ENCODE measurements around the gene PTPRK. TPM values are rescaled to one million over a fixed set of nuclear protein-coding genes. Genes with fewer than 3 reads are reported as not detected.

The PTPRK gene
- total and polyA plus RNA-seq, 9 of the 15 experiments (the other 6 are each of a cell fraction or from before 2014, with no cell fraction given), result 0.04 to 0.51 TPM; not detected in 7

DNA sequence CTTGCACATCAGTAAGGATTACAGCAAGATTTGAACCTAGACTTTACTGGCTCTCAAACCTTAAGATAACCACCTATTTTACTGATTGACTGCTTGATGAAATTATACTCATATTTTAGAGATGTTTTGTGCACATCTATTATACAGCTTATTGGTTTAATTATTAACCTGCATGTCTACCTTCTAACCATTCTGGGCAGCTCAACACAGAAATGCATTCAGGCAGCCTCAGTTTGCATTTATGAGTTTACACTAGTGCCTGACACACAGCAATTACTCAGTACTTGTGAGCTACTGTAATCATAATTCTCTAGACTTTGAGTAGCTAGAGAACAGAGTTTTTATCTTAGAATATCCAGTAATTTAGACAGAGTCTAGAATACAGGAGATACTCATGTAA lies 345.7 kb downstream of the PTPRK start (continued):
- TF ChIP-seq, protein P1, sequence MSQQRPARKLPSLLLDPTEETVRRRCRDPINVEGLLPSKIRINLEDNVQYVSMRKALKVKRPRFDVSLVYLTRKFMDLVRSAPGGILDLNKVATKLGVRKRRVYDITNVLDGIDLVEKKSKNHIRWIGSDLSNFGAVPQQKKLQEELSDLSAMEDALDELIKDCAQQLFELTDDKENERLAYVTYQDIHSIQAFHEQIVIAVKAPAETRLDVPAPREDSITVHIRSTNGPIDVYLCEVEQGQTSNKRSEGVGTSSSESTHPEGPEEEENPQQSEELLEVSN (IDR thresholded peaks at IDR 0.05; ENCODE audit: borderline replicate concordance in 1 of 2, extremely low read depth in 1 of 2, insufficient read depth in 1 of 2, insufficient read length in 1 of 2, low read depth in 1 of 2, low read length in 1 of 2, poor library complexity in 1 of 2, severe bottlenecking in 1 of 2), result no peak
- TF ChIP-seq ARNT (IDR thresholded peaks at IDR 0.05) (no peak), ZNF12 (CRISPR knock-in tag; IDR thresholded peaks at IDR 0.05) (no peak), ZNF589 (CRISPR knock-in tag; IDR thresholded peaks at IDR 0.05; ENCODE audit: low read depth) (no peak), ZBTB17 (CRISPR knock-in tag; IDR thresholded peaks at IDR 0.05) (no peak), YBX1 (IDR thresholded peaks at IDR 0.05) (no peak), CCAR2 (IDR thresholded peaks at IDR 0.05; ENCODE audit: low read depth, low read length) (no peak)
- TF ChIP-seq, protein P2, sequence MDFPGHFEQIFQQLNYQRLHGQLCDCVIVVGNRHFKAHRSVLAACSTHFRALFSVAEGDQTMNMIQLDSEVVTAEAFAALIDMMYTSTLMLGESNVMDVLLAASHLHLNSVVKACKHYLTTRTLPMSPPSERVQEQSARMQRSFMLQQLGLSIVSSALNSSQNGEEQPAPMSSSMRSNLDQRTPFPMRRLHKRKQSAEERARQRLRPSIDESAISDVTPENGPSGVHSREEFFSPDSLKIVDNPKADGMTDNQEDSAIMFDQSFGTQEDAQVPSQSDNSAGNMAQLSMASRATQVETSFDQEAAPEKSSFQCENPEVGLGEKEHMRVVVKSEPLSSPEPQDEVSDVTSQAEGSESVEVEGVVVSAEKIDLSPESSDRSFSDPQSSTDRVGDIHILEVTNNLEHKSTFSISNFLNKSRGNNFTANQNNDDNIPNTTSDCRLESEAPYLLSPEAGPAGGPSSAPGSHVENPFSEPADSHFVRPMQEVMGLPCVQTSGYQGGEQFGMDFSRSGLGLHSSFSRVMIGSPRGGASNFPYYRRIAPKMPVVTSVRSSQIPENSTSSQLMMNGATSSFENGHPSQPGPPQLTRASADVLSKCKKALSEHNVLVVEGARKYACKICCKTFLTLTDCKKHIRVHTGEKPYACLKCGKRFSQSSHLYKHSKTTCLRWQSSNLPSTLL (IDR thresholded peaks at IDR 0.05), result no peak
- TF ChIP-seq, protein P3, sequence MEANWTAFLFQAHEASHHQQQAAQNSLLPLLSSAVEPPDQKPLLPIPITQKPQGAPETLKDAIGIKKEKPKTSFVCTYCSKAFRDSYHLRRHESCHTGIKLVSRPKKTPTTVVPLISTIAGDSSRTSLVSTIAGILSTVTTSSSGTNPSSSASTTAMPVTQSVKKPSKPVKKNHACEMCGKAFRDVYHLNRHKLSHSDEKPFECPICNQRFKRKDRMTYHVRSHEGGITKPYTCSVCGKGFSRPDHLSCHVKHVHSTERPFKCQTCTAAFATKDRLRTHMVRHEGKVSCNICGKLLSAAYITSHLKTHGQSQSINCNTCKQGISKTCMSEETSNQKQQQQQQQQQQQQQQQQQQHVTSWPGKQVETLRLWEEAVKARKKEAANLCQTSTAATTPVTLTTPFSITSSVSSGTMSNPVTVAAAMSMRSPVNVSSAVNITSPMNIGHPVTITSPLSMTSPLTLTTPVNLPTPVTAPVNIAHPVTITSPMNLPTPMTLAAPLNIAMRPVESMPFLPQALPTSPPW (CRISPR knock-in tag; IDR thresholded peaks at IDR 0.05), result no peak
- TF ChIP-seq, protein P4, sequence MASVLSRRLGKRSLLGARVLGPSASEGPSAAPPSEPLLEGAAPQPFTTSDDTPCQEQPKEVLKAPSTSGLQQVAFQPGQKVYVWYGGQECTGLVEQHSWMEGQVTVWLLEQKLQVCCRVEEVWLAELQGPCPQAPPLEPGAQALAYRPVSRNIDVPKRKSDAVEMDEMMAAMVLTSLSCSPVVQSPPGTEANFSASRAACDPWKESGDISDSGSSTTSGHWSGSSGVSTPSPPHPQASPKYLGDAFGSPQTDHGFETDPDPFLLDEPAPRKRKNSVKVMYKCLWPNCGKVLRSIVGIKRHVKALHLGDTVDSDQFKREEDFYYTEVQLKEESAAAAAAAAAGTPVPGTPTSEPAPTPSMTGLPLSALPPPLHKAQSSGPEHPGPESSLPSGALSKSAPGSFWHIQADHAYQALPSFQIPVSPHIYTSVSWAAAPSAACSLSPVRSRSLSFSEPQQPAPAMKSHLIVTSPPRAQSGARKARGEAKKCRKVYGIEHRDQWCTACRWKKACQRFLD (CRISPR knock-in tag; IDR thresholded peaks at IDR 0.05), result no peak

All from K562 (cell line).